ENCODE data around the gene ATPAF1. TPM values are rescaled to one million over a fixed set of nuclear protein-coding genes. Genes with fewer than 3 reads are reported as not detected.

The ATPAF1 gene
- total RNA-seq, 1 donor from 2014 or later, result 42.7 TPM

DNA sequence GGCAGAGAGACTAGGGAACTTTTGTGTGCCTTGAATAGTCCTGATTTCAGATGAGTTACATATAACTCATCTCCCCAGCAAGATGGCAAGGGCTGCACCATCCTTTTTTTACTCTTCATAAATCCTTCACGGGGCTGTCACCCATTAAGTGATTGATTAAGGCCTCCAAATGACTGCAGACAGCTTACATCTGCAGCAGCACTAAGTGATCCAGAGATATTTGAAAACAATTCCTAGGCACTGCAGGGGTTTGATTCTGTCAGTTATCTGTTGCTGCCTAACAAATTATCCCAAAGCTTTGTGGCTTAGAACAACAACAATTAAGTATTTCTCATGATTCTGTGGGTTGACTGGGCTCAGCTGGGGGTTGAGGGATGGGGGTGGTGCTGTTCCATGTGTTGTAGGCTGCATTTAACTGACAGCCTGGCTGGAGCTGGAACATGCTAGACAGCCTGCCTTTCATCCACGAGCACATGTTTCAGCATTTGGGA is 22.8 kb upstream of the ATPAF1 start:
- DNase-seq (ENCODE audit: low spot score), result no peak
- intact Hi-C loops (cut with micrococcal nuclease), result no loop called here
- Mint-ChIP-seq H3K36me3 (ENCODE audit: low read depth) (peaks cover 89% of the 10 kb centered on the region), H3K27me3 (ENCODE audit: low read depth) (no peaks in the 10 kb centered on the region), H3K27ac (no peak overlapping the region), H3K4me3 (ENCODE audit: low read depth) (no peak overlapping the region), H3K9me3 (no peaks in the 10 kb centered on the region), H3K4me1 (ENCODE audit: low read depth) (peaks cover 22% of the 10 kb centered on the region)

DNA sequence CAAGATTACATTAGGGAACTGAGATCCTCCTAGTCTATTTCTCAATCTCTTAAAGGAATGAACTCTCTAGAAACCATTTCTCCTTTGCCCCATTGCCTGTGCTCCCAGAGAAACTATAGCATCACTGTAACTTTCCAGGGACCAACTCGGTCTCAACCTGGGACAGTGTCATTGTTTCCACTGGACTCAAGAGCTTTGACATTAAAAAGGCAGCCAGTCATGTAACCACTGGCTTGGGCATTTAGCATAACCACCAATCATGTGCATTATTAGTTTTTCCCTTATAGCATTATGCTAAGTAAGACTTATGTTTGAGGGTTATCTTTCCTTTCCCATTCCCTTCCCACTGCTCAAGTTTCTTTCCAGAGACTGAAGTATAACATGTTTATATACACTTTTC is 21.7 kb upstream of the ATPAF1 start:
- DNase-seq (ENCODE audit: low spot score), result no peak
- intact Hi-C loops (cut with micrococcal nuclease), result no loop called here
- no peak overlapping the region for H3K27ac Mint-ChIP-seq
- H3K27me3 Mint-ChIP-seq (ENCODE audit: low read depth), result no peaks in the 10 kb centered on the region
- no peaks in the 10 kb centered on the region for H3K9me3 Mint-ChIP-seq
- no peak overlapping the region for H3K4me3 Mint-ChIP-seq (ENCODE audit: low read depth)
- H3K4me1 Mint-ChIP-seq (ENCODE audit: low read depth), result peaks cover 25% of the 10 kb centered on the region
- H3K36me3 Mint-ChIP-seq (ENCODE audit: low read depth), result peaks cover 87% of the 10 kb centered on the region

DNA sequence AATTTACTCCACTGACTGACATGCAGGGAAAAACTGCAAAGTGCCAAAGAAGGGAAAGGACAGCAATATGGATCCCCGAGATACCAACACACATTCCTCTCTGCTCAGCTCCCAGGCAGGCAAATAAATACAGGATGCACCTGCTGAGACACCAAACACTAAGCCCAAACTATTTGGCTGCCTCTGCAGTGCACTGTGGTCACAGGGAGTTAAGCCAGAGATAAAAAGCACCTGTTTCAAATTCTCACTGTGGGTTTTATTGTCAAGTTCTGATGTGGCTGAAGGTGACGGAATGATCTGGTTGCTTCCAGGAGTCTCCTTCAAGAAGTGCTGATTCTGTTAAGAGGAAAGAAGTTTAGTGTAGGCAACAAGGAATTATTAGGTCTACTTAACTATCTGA is 21.2 kb upstream of the ATPAF1 start:
- Mint-ChIP-seq H3K4me1 (ENCODE audit: low read depth) (peaks cover 27% of the 10 kb centered on the region), H3K27ac (no peak overlapping the region), H3K9me3 (no peaks in the 10 kb centered on the region), H3K27me3 (ENCODE audit: low read depth) (no peaks in the 10 kb centered on the region), H3K36me3 (ENCODE audit: low read depth) (peaks cover 87% of the 10 kb centered on the region), H3K4me3 (ENCODE audit: low read depth) (no peak overlapping the region)
- DNase-seq (ENCODE audit: low spot score), result no peak
- intact Hi-C loops (cut with micrococcal nuclease), result no loop called here

DNA sequence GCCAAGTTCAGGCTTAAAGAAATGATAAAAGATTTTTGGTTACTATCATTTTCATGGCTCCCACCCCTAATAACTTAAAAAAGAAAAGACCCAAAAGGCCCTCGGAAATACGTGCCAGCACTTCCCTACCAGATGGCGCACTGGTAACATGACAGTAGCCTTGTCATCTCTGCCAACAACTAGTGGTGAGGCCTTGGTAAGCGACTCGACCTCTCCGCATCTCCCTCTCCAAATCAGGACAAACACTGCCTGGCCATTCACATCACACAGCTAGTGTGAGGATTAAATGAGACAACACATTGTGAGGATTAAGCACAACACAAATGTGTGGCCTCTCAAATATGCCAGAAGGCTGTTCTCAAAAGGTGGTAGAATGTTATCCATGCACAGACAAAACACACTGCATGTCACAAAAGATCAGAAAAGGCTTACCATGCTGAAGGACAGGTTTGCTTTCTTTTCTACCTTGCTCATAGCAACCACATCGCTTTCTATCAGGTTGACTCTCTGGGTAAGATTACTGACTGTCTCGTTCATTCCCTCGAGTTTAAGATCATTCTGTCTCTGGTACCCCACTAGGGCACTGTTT is 19.9 kb upstream of the ATPAF1 start:
- Mint-ChIP-seq H3K4me1 (ENCODE audit: low read depth) (peaks cover 27% of the 10 kb centered on the region), H3K27ac (no peak overlapping the region), H3K9me3 (no peaks in the 10 kb centered on the region), H3K27me3 (ENCODE audit: low read depth) (no peaks in the 10 kb centered on the region), H3K36me3 (ENCODE audit: low read depth) (peaks cover 89% of the 10 kb centered on the region), H3K4me3 (ENCODE audit: low read depth) (no peak overlapping the region)
- intact Hi-C loops (cut with micrococcal nuclease), result no loop called here
- DNase-seq (ENCODE audit: low spot score), result no peak

DNA sequence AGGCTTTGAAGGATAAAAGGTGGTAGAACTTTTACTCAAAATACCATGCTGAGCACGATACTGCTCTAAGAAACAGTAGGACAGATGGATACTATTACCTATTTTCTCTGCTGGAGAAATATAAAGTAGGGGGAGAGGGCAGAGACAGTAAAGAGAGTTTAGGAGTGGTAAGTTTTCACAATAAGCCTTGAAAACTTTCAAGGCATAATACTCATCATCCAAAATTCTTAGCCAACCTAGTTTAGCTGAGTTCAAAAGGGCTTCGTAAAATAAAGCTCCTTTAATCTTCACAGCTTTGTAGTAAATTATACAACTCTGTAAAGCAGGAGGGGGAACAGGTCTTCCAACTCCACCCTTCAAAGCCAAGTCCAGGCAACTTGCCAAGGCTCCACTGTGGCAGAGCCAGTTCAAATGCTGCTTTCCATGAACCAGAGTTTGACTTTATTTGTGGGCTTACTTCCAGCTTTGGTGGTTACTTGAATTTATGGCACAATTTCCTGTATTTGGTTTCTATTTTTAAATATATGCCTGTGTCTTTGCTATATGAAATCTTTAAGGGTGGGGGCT is 19.0 kb upstream of the ATPAF1 start:
- H3K4me1 Mint-ChIP-seq (ENCODE audit: low read depth), result peaks cover 27% of the 10 kb centered on the region
- peaks cover 87% of the 10 kb centered on the region for H3K36me3 Mint-ChIP-seq (ENCODE audit: low read depth)
- no peaks in the 10 kb centered on the region for H3K27me3 Mint-ChIP-seq (ENCODE audit: low read depth)
- H3K9me3 Mint-ChIP-seq, result no peaks in the 10 kb centered on the region
- peak overlapping the region; percentile 2 for H3K27ac Mint-ChIP-seq
- no peak overlapping the region for H3K4me3 Mint-ChIP-seq (ENCODE audit: low read depth)
- intact Hi-C loops (cut with micrococcal nuclease), result no loop called here
- DNase-seq (ENCODE audit: low spot score), result no peak

DNA sequence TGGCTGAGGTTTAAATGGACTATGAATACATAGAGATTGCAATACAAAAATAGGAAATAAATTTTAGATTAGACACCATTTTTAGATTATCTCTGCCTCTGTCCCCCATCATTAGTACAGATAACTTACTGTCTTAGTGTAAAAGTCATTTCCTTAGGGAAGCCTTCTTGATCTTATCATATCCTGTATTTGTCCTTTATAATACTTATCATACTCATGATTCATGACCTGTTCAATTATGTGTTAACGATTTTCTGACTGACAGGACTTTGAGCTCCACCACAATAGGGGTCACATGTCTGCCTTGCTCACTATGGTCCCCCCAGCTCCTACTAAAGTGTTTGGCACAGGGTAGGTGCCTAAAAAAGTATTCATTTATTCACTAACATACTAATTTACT is 18.1 kb upstream of the ATPAF1 start:
- no peaks in the 10 kb centered on the region for H3K27me3 Mint-ChIP-seq (ENCODE audit: low read depth)
- intact Hi-C loops (cut with micrococcal nuclease), result no loop called here
- H3K4me3 Mint-ChIP-seq (ENCODE audit: low read depth), result no peak overlapping the region
- H3K36me3 Mint-ChIP-seq (ENCODE audit: low read depth), result peaks cover 87% of the 10 kb centered on the region
- peak overlapping the region; percentile 6 for H3K27ac Mint-ChIP-seq
- no peaks in the 10 kb centered on the region for H3K9me3 Mint-ChIP-seq
- no peak for DNase-seq (ENCODE audit: low spot score)
- peaks cover 27% of the 10 kb centered on the region for H3K4me1 Mint-ChIP-seq (ENCODE audit: low read depth)

DNA sequence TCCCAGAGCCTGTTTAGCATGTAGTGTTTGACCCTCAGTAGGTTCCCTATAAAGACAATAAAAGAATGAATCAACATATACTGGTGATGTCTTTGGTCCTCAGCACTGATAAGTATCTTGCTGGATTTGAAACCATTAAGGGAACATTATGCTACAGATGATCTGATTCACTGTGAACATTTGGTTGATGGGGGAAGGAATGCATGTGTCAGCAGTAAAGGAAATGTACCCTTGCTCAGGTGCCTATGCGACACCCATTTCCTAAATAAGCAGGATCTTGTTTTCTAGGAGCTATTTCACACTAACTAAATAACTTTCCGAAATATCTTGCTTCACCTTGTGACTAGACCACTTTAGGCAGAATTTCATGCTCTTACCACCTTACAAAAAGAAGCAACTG is 16.5 kb upstream of the ATPAF1 start:
- Mint-ChIP-seq H3K27me3 (ENCODE audit: low read depth) (no peaks in the 10 kb centered on the region), H3K36me3 (ENCODE audit: low read depth) (peaks cover 90% of the 10 kb centered on the region), H3K9me3 (no peaks in the 10 kb centered on the region), H3K4me3 (ENCODE audit: low read depth) (no peak overlapping the region), H3K4me1 (ENCODE audit: low read depth) (peaks cover 24% of the 10 kb centered on the region), H3K27ac (no peak overlapping the region)
- DNase-seq (ENCODE audit: low spot score), result no peak
- intact Hi-C loops (cut with micrococcal nuclease), result no loop called here

DNA sequence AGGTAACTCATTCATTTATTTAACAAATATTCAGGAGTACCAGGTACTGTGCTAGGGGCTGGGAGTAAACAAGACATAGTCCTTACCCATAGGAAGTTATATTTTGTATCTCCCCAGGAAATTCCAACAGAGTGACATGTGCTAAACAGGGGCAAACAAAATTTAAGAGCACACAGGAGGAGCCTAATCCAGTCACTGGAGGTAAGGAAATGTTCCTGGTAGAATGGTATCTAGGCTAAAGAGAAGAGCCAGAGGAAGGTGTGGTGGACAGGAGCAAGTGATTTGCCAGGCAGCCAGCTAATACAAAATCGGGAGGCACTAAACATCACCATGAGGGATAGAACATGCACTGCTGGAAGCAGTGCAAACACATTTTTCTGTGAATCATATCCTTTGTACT is 13.9 kb upstream of the ATPAF1 start:
- no peak overlapping the region for H3K4me3 Mint-ChIP-seq (ENCODE audit: low read depth)
- H3K27ac Mint-ChIP-seq, result no peak overlapping the region
- peaks cover 20% of the 10 kb centered on the region for H3K4me1 Mint-ChIP-seq (ENCODE audit: low read depth)
- H3K27me3 Mint-ChIP-seq (ENCODE audit: low read depth), result no peaks in the 10 kb centered on the region
- peaks cover 85% of the 10 kb centered on the region for H3K36me3 Mint-ChIP-seq (ENCODE audit: low read depth)
- intact Hi-C loops (cut with micrococcal nuclease), result no loop called here
- no peak for DNase-seq (ENCODE audit: low spot score)
- H3K9me3 Mint-ChIP-seq, result no peaks in the 10 kb centered on the region

DNA sequence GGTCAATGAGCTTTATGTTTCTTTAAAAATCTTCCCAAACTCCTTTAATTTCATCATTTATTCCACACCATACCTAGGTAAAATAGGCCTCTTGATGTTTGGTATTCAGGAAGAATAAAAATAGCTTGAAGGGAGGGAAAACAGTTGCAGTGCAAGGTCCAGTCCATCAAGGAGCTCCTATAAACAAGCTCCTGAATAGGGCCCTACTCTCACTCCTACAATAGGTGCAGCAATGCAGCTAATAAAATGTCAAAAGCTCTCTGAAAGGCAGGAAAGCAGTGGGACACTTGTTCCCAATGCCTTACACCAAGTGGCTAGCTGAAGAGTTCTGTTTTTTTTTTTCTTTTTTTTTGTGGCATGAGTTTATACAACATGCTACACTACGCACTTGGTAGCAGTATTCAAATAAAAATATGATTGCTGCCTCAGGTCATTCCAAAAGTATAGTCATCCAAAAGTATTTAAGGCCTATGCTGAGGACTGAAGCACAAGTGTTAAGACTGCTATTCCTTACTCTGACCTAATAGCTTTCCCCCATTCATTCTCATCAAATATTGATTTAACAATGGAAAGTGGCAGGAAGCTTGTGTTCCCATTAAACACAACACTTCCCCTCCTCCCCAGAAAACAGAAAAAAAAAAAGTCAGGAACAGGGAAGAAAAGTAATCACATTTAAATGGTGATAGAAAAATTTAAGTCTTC is 13.3 kb upstream of the ATPAF1 start:
- Mint-ChIP-seq H3K9me3 (no peaks in the 10 kb centered on the region), H3K4me3 (ENCODE audit: low read depth) (no peak overlapping the region), H3K4me1 (ENCODE audit: low read depth) (peaks cover 20% of the 10 kb centered on the region), H3K27ac (no peak overlapping the region), H3K27me3 (ENCODE audit: low read depth) (no peaks in the 10 kb centered on the region), H3K36me3 (ENCODE audit: low read depth) (peaks cover 85% of the 10 kb centered on the region)
- no peak for DNase-seq (ENCODE audit: low spot score)
- intact Hi-C loops (cut with micrococcal nuclease), result no loop called here

DNA sequence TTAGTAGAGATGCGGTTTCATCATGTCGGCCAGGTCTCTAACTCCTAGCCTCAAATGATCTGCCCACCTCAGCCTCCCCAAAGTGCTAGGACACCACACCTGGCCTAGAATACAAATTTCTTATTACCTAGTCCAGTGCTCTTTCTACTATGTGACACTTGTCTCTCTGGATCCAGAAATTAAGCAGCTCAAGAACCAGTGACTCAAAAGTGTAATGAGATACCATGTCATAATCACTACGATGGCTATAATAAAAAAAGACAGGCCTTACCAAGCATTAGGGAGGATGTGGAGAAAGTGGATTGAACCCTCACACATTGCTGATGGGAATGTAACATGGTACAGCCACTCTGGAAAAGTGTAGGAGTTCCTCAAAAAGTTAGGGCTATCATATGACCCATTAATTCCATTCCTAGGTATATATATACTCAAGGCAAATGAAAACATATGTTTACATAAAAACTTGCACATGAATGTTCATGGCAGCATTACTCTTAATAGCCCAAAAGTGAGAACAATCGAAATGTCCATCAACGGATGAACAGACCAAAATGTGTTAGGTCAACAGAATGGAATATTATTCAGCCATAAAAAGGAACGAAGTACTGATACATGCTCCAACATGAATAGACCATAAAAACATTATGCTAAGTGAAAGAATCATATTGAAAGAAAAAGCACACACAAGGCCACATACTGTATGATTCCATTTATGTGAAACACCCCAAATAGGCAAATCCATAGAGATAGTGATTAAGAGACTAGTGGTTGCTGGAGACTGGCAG is 11.8 kb upstream of the ATPAF1 start:
- Mint-ChIP-seq H3K36me3 (ENCODE audit: low read depth) (peaks cover 83% of the 10 kb centered on the region), H3K27ac (no peak overlapping the region), H3K4me3 (ENCODE audit: low read depth) (no peak overlapping the region), H3K4me1 (ENCODE audit: low read depth) (peaks cover 29% of the 10 kb centered on the region), H3K27me3 (ENCODE audit: low read depth) (no peaks in the 10 kb centered on the region), H3K9me3 (no peaks in the 10 kb centered on the region)
- no peak for DNase-seq (ENCODE audit: low spot score)
- intact Hi-C loops (cut with micrococcal nuclease), result no loop called here

DNA sequence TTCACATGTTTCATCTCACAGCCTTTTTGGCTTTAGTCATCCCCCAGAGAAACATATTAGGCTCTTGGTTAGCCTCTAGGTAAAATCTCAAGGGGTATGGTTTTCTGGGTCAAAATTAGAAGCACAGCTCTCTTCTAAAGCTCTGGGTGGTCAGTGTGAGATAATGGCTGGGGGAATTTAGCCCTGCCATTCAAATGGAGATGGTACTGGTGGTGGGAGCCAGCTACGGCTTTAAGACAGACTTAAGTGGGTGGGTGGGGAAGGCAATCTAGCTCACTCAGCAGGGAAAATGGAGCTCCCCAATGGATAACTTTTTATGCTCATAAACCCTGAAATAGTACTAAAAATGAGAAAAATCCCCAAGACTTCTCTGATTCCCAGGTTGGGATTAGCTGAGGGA is 9.2 kb upstream of the ATPAF1 start:
- Mint-ChIP-seq H3K27me3 (ENCODE audit: low read depth) (no peaks in the 10 kb centered on the region), H3K4me1 (ENCODE audit: low read depth) (peaks cover 34% of the 10 kb centered on the region), H3K4me3 (ENCODE audit: low read depth) (no peak overlapping the region), H3K9me3 (no peaks in the 10 kb centered on the region), H3K27ac (peak overlapping the region; percentile 73), H3K36me3 (ENCODE audit: low read depth) (peaks cover 81% of the 10 kb centered on the region)
- intact Hi-C loops (cut with micrococcal nuclease), result no loop called here
- DNase-seq (ENCODE audit: low spot score), result no peak

DNA sequence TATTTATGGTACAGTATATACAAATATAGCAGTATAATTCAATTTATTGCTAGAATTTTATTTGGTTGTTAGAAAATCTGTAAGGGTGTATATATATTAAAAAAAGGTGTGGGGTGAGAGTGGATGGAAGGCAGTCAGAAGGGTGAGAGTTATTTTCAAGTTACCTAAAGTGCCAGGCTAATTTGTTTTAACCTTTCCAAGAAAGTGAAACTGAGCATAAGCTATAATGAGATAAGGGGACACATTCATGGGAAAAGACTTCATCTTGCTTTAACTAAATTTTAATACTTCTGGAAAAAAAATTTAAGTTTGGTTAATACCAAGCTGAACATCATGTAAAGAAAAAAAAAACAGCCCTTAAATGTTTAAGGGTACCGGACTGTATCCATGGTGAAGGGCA is 8.4 kb upstream of the ATPAF1 start:
- intact Hi-C loops (cut with micrococcal nuclease), result no loop called here
- peak overlapping the region; percentile 58 for H3K4me3 Mint-ChIP-seq (ENCODE audit: low read depth)
- no peak for DNase-seq (ENCODE audit: low spot score)
- H3K27ac Mint-ChIP-seq, result peak overlapping the region; percentile 90
- H3K27me3 Mint-ChIP-seq (ENCODE audit: low read depth), result no peaks in the 10 kb centered on the region
- H3K9me3 Mint-ChIP-seq, result no peaks in the 10 kb centered on the region
- H3K4me1 Mint-ChIP-seq (ENCODE audit: low read depth), result peaks cover 34% of the 10 kb centered on the region
- H3K36me3 Mint-ChIP-seq (ENCODE audit: low read depth), result peaks cover 73% of the 10 kb centered on the region

Measured in activated T-helper 2 cell treated with anti-CD3 and anti-CD28 coated beads, Interferon-gamma antibody, Interleukin-2, Interleukin-4, amounts not matched to agents 10 μg/mL and 5 μg/mL and 100 μg/mL, durations not matched to agents 14 hours and 24 hours and 36 hours (primary cell).